Memory B cell (primary cell): Measurements from ENCODE around the gene ARHGAP31.
"Not testable (repeated sequence)": the region's sequence is repeated elsewhere in the genome, so short reads cannot be mapped to it uniquely, and the experiment has no call there.

Experiments used
- ATAC-seq: fragments of 150-1000 bp; cut with Tn5 transposase; 2 replicates; pipeline ENCODE4 v1.10.0; 2021; ENCODE audit warnings: low read depth, mild to moderate bottlenecking, moderate library complexity
- DNase-seq, 2 donors: peaks; one replicate each; pipeline ENCODE4 v3.0.0; 2022; ENCODE audit warnings: low spot score in 2 of 2
- H3K27ac Mint-ChIP-seq: one replicate; pipeline ENCODE4 v1.8.0; 2022; ENCODE audit warnings: mild to moderate bottlenecking, moderate library complexity, mixed read lengths
- H3K27me3 Mint-ChIP-seq: one replicate; pipeline ENCODE4 v1.8.0; 2022; ENCODE audit warnings: mixed read lengths
- H3K36me3 Mint-ChIP-seq: one replicate; pipeline ENCODE4 v1.8.0; 2022; ENCODE audit warnings: mild to moderate bottlenecking, mixed read lengths
- H3K4me1 Mint-ChIP-seq: one replicate; pipeline ENCODE4 v1.8.0; 2022; ENCODE audit warnings: mixed read lengths
- H3K4me3 Mint-ChIP-seq: one replicate; pipeline ENCODE4 v1.8.0; 2022; ENCODE audit warnings: mild to moderate bottlenecking, moderate library complexity, mixed read lengths
- H3K9me3 Mint-ChIP-seq: one replicate; pipeline ENCODE4 v1.8.0; 2022; ENCODE audit warnings: mixed read lengths

ARHGAP31 gene

DNA sequence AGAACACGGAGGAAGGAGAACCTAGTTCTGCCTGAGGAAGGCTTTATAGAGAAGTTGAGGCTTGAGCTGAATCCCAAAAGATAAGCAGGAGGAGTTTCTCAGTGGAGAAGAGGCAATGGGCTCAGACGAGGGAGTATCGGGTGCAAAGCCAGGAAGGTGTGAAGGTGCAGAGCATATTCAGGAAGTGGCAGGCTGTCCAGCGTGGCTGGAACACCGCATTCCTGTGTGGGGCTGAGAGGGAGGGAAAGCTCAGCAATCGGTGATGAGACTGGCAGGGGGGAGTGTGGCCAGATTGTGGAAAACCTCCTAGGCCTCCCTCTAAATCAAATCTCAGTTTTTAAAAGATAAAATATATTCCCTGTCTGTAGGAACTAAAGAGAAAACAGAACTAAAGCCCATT lies 63.0 kb downstream of the ARHGAP31 start:
- ATAC-seq, result no peak
- peak overlapping the region; percentile 66 for H3K4me3 Mint-ChIP-seq
- H3K27ac Mint-ChIP-seq, result peak overlapping the region; percentile 78
- no peaks in the 10 kb centered on the region for H3K36me3 Mint-ChIP-seq
- H3K27me3 Mint-ChIP-seq, result no peaks in the 10 kb centered on the region
- no peaks in the 10 kb centered on the region for H3K9me3 Mint-ChIP-seq
- H3K4me1 Mint-ChIP-seq, result peaks cover 28% of the 10 kb centered on the region
- DNase-seq, result no peak

GRCh38 chr3:119359476-119360326 lies 65.5 kb downstream of the ARHGAP31 start:
- Mint-ChIP-seq H3K4me3 (peak overlapping the region; percentile 39), H3K4me1 (peaks cover 16% of the 10 kb centered on the region), H3K27me3 (no peaks in the 10 kb centered on the region), H3K27ac (peak overlapping the region; percentile 11), H3K9me3 (no peaks in the 10 kb centered on the region), H3K36me3 (no peaks in the 10 kb centered on the region)
- peak; percentile 97 for ATAC-seq
- peak in 1 of 2 donors; percentile 38 for DNase-seq

GRCh38 chr3:119360736-119361462 lies 66.7 kb downstream of the ARHGAP31 start:
- Mint-ChIP-seq H3K36me3 (no peaks in the 10 kb centered on the region), H3K9me3 (no peaks in the 10 kb centered on the region), H3K27ac (no peak overlapping the region), H3K27me3 (no peaks in the 10 kb centered on the region), H3K4me1 (peaks cover 16% of the 10 kb centered on the region), H3K4me3 (no peak overlapping the region)
- no peak for DNase-seq
- no peak for ATAC-seq

- Mint-ChIP-seq H3K9me3 (no peaks in the 10 kb centered on the region), H3K27ac (no peak overlapping the region), H3K36me3 (peaks cover 2% of the 10 kb centered on the region), H3K27me3 (no peaks in the 10 kb centered on the region), H3K4me1 (peaks cover 14% of the 10 kb centered on the region), H3K4me3 (no peak overlapping the region)
- no peak for DNase-seq
- ATAC-seq, result no peak
Observed at GRCh38 chr3:119362010-119362409, 67.8 kb downstream of the ARHGAP31 start.

DNA sequence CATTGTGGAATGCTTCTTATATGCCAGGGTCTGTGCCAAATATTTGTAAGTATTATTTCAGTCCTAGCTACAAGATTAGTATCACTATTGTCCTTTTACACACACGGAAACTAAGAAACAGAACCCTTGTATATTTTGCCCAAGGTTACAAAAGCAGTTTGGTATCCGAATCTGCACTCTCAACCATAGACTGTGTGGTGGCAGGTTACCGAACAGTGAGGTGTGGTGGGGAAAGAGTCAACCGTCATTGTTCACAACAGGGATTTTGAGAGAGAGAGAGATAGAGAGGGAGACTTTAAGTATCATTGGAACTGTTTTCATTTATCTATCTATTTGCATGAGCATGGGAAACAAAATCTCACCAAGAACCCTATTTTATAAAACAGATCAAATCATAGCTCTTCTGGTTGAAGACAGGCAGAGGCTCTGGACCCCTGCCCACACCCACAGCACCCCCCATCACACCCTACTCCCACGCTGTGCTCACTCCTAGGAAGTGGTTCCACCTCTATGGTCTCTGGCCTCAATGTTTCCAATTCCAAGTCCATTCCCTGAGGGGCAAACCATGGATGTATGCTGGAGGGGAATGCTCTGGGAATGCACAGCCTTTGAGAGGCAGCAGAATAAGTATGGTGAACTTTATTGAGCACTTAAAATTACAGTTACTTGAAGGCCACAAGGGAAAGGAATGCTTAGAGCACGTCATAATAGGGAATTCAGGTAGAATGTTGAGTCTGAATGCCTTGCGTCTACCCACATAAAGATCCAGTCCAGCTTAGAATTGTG lies 69.0 kb downstream of the ARHGAP31 start:
- no peak for ATAC-seq
- no peak overlapping the region for H3K4me3 Mint-ChIP-seq
- H3K36me3 Mint-ChIP-seq, result peaks cover 2% of the 10 kb centered on the region
- no peak overlapping the region for H3K27ac Mint-ChIP-seq
- H3K9me3 Mint-ChIP-seq, result no peaks in the 10 kb centered on the region
- DNase-seq, result no peak
- H3K27me3 Mint-ChIP-seq, result no peaks in the 10 kb centered on the region
- peaks cover 12% of the 10 kb centered on the region for H3K4me1 Mint-ChIP-seq

DNA sequence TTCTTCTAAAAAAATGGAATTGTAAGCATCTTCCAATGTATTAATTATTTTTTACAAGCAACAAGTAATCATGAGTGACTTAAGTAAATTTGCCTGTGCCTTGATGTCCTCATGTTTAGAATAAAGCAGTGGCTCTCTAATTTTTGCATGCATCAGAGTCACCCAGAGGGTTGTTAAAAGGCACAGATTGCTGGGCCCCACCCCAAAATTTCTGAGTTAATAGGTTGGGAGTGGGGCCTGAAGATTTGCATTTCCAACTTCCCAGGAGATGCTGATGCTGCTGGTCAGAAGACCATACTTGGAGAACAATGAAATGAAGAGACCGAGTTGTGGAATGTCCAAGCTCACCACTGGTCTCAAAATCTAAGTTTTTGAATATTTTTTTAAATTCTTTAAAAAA lies 70.2 kb downstream of the ARHGAP31 start:
- peaks cover 8% of the 10 kb centered on the region for H3K4me1 Mint-ChIP-seq
- H3K36me3 Mint-ChIP-seq, result peaks cover 15% of the 10 kb centered on the region
- no peak for DNase-seq
- no peak overlapping the region for H3K27ac Mint-ChIP-seq
- no peaks in the 10 kb centered on the region for H3K27me3 Mint-ChIP-seq
- no peak overlapping the region for H3K4me3 Mint-ChIP-seq
- no peaks in the 10 kb centered on the region for H3K9me3 Mint-ChIP-seq
- no peak for ATAC-seq

DNA sequence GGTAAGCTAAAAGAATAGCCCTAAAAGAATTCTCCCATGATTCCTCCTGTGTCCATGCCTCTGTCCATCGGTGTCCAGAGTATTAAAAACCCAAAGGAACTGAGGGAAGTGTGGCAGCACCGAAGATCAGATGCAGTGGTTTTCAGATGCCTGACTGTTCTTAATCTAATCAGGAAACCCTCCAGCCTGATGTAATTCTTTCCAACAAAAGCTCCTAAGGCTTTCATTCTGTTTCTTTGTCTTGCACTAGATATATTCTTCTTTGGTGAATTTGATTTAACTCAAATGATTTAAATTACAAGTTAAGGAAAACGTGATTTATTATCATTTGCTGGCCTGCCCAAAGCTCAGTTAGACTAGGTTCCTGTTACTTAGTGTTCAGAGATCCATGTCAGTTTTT lies 71.2 kb downstream of the ARHGAP31 start:
- Mint-ChIP-seq H3K4me3 (no peak overlapping the region), H3K27me3 (no peaks in the 10 kb centered on the region), H3K9me3 (no peaks in the 10 kb centered on the region), H3K4me1 (no peaks in the 10 kb centered on the region), H3K36me3 (peaks cover 18% of the 10 kb centered on the region), H3K27ac (no peak overlapping the region)
- no peak for ATAC-seq
- no peak for DNase-seq

- ATAC-seq (no peak), DNase-seq (no peak)
- no peak overlapping the region for H3K4me3 Mint-ChIP-seq
- H3K9me3 Mint-ChIP-seq, result no peaks in the 10 kb centered on the region
- H3K27me3 Mint-ChIP-seq, result no peaks in the 10 kb centered on the region
- H3K4me1 Mint-ChIP-seq, result no peaks in the 10 kb centered on the region
- peaks cover 25% of the 10 kb centered on the region for H3K36me3 Mint-ChIP-seq
- no peak overlapping the region for H3K27ac Mint-ChIP-seq
Observed at GRCh38 chr3:119367000-119367399, 72.8 kb downstream of the ARHGAP31 start.

DNA sequence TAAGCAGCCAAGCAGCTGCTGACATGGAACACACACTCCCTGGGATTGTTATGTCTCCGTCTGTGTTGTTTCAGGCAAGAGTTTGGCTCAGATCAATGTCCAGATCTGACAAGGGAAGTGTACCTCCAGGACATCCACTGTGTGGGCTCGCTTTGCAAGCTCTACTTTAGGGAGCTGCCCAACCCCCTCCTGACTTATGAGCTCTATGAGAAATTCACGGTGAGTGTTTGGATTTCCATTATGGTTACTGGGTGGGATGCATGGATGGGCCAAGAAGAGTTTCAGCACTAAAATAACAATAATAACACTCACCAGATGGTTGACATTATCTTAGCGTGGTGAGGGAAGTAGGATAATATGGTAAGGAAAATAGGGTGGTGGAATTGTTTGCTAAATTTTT lies 74.1 kb downstream of the ARHGAP31 start:
- no peak overlapping the region for H3K27ac Mint-ChIP-seq

DNA sequence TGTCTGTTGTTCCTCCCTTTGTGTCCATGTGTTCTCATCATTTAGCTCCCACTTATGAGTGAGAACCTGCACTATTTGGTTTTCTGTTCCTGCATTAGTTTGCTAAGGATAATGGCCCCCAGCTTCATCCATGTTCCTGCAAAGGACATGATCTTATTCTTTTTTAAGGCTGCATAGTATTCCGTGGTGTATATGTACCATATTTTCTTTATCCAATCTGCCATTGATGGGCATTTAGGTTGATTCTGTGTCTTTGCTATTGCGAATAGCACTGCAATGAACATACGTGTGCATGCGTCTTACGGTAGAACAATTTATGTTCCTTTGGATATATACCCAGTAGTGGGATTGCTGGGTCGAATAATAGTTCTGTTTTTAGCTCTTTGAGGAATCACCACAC lies 77.6 kb downstream of the ARHGAP31 start:
- not testable (repeated sequence) for H3K4me1 Mint-ChIP-seq, DNase-seq, H3K9me3 Mint-ChIP-seq, H3K27me3 Mint-ChIP-seq, H3K4me3 Mint-ChIP-seq, H3K27ac Mint-ChIP-seq, ATAC-seq
- peaks cover 41% of the 10 kb centered on the region for H3K36me3 Mint-ChIP-seq

More for the DNA sequence above, 74.1 kb downstream of the ARHGAP31 start:
- ATAC-seq (no peak), DNase-seq (no peak)
- Mint-ChIP-seq H3K4me1 (no peaks in the 10 kb centered on the region), H3K9me3 (no peaks in the 10 kb centered on the region), H3K4me3 (no peak overlapping the region), H3K27me3 (no peaks in the 10 kb centered on the region), H3K36me3 (peaks cover 25% of the 10 kb centered on the region)

DNA sequence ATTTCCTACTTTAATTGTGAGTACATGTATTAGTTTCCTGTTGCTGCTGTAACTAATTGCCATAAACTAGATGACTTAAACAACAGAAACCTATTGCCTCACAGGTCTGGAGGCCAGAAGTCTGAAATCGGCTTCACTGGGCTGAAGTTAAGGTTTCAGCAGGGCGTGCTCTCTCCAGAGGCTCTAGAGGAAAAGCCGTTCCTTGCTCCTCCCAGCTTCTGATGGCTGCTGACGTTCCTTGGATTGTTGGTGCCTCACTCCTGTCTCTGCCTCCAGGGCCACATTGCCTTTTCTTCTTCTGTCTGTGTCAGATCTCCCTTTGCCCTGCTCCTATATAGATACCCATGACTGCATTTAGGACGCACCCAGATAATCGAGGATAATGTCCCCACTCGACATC lies 80.9 kb downstream of the ARHGAP31 start:
- H3K9me3 Mint-ChIP-seq, result no peaks in the 10 kb centered on the region
- H3K4me1 Mint-ChIP-seq, result peaks cover 9% of the 10 kb centered on the region
- ATAC-seq, result no peak
- peaks cover 23% of the 10 kb centered on the region for H3K36me3 Mint-ChIP-seq
- no peaks in the 10 kb centered on the region for H3K27me3 Mint-ChIP-seq
- no peak overlapping the region for H3K27ac Mint-ChIP-seq
- no peak for DNase-seq
- no peak overlapping the region for H3K4me3 Mint-ChIP-seq

DNA sequence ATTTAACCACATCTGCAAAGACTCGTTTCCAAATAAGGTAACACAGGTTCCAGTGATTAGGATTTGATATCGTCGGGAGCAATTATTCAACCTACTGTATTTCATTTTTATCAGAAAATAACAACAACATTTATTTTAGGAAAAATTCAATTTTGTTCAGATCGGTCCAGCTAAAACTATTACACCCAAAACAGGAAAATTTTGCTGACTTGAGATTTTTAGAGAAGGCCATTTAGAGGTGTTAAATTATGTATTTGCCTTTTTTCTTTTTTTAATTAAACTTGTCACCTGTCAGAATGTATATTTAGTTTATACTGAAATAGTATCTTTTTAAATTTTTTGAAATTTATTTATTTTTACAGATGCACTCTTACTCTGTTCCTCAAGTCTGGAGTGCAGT lies 81.3 kb downstream of the ARHGAP31 start:
- Mint-ChIP-seq H3K27me3 (no peaks in the 10 kb centered on the region), H3K27ac (no peak overlapping the region), H3K4me1 (peaks cover 9% of the 10 kb centered on the region), H3K4me3 (no peak overlapping the region), H3K36me3 (peaks cover 23% of the 10 kb centered on the region), H3K9me3 (no peaks in the 10 kb centered on the region)
- DNase-seq (no peak), ATAC-seq (no peak)

DNA sequence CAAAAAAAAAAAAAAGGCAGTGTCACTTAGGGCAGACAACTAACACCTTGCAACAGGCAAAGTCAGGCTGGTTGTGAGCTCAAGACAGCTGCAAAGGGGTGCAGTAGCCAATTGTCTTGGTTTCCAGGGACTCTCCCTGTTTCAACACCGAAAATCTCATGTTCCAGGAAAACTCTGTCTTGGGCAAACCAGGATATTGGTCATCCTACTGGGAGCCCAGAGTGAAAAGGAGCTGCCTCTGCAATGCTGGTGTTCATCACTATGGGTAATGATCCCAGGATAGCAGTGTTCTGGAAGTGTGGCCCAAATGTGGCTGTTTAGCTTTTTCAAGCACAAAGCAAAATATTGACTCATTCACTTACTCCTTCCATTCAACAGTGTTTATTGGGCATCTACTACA lies 82.6 kb downstream of the ARHGAP31 start:
- no peaks in the 10 kb centered on the region for H3K9me3 Mint-ChIP-seq
- no peak overlapping the region for H3K27ac Mint-ChIP-seq
- no peak overlapping the region for H3K4me3 Mint-ChIP-seq

DNA sequence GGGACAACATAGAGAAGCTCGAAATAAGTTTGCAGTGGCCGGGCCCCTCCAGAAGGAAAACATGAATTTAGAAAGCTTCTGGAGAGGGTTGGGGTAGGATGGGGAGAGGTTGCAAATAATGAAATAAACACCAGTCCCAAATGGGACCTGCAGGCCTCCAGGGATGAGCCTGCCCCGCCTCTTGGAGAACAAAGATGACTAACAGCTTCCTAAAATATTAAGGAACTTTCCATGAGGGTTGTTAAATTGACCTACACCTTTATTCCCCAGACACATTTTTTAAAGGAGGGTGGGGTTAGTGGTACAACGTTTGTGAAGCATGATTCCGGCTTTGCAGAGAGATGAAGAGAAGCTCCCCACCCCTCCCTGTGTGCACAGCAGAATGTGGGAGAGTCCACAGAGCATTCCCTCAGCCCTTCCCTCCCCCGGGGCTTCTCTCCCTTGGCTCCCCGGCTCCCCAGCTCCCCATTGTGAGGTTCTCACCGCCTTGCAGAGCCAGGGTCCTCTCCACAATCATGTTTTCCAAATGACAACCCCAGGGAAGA lies 84.1 kb downstream of the ARHGAP31 start:
- no peak for DNase-seq
- no peak overlapping the region for H3K27ac Mint-ChIP-seq

More for the DNA sequence above, 82.6 kb downstream of the ARHGAP31 start:
- Mint-ChIP-seq H3K36me3 (peaks cover 21% of the 10 kb centered on the region), H3K4me1 (peaks cover 9% of the 10 kb centered on the region), H3K27me3 (no peaks in the 10 kb centered on the region)
- no peak for ATAC-seq
- no peak for DNase-seq

More for the DNA sequence above, 84.1 kb downstream of the ARHGAP31 start:
- H3K4me3 Mint-ChIP-seq, result no peak overlapping the region
- peaks cover 27% of the 10 kb centered on the region for H3K36me3 Mint-ChIP-seq
- no peak for ATAC-seq
- H3K27me3 Mint-ChIP-seq, result no peaks in the 10 kb centered on the region
- H3K9me3 Mint-ChIP-seq, result no peaks in the 10 kb centered on the region
- peaks cover 9% of the 10 kb centered on the region for H3K4me1 Mint-ChIP-seq
